ENCODE measurements around the gene STYXL1. TPM values are rescaled to one million over a fixed set of nuclear protein-coding genes. Genes with fewer than 3 reads are reported as not detected.
"Not testable (repeated sequence)": the region's sequence is repeated elsewhere in the genome, so short reads cannot be mapped to it uniquely, and the experiment has no call there.

The STYXL1 gene, protein sequence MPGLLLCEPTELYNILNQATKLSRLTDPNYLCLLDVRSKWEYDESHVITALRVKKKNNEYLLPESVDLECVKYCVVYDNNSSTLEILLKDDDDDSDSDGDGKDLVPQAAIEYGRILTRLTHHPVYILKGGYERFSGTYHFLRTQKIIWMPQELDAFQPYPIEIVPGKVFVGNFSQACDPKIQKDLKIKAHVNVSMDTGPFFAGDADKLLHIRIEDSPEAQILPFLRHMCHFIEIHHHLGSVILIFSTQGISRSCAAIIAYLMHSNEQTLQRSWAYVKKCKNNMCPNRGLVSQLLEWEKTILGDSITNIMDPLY
- 9.7 TPM for total RNA-seq
- long read RNA-seq, partial matches to known transcripts: 0 of 11 reads
- long read RNA-seq, other reads (novel, unspliced or antisense): 9 of 11 reads

DNA sequence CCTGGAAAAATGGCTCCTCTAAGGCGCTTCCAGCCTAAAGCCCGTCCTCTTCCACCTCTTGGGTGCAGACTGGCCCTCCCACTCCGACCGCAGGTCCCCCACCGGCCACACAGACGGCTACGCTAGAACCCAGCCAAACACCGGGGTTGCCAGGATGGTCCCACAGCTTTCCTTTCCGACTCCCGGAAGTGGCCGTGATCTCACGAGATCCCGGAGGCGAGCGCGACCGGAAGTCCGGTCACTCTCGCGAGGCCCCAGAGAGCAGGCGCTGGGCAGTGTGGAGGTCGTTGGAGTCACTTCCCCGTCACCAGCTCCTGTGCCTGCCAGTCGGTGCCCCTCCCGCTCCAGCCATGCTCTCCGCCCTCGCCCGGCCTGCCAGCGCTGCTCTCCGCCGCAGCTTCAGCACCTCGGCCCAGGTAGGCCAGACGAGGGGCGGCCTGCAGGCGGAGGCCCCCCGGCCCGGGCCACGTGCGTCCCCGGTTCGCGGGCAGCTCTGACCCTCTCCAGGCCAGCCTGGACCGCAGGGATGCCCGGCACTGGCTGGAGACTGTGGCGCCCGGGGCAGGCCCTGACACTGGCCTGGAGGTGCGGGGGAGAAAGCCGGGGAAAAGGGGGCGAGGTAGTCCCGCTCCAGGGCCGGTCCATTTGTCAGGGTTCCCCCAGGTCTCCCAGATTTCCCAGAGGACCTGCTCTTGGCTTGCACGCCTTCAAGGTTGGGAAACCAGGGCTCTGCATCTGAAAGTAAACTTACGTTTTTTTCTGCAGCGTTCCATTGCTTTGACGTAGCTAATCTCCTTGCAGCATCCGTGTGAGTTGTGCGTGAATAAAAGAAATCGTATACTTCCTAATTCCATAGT lies at the start of gene STYXL1, which contains the start of gene MDH2:
Gene STYXL1, minus strand, starts transcription at position 190 of the 857 bp plus-strand sequence. CDS start 17,477 bp downstream, outside the sequence.
Gene MDH2, plus strand, starts transcription at position 296 of the 857 bp plus-strand sequence. Its CDS starts 55 bp downstream, at position 351.
- DNase-seq (ENCODE audit: low spot score): peak; percentile 98

DNA sequence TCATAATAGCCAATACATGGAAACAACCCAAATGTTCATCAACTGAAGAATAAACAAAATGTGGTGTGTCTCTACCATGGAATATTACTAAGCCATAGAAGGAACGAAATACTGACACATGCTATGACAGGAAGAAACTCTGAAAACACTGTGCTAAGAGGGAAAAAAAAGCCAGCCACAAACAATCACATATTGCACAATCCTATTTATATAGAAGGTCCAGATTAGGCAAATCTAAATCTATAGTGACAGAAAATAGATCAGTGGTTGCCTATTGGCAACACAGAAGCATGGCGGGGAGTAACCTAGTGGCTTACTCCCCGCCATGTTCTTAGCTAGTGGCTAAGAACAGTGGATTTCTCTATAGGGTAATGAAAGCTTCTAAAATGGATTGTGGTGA lies 48.1 kb upstream of the STYXL1 start:
- no peak for DNase-seq (ENCODE audit: low spot score)

DNA sequence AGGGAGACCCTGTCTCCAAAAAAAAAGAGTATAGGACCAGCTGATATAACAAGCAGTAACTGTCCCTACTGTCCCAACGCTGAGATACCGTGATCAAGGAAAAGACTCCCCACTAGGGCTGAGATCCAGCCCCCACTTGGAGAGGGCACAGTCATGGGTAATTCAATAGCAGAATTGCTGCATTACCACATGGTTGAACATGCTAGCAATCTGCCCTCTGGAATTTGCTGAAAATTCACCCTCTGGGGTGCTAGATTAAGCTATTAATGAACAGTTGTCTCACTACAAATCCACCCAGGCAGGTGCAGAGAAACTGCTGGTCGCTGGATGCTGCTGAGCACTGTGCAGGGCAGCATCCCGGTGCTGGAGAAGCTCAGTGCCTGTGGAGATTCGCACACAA lies 46.5 kb upstream of the STYXL1 start:
- DNase-seq (ENCODE audit: low spot score): not testable (repeated sequence)

DNA sequence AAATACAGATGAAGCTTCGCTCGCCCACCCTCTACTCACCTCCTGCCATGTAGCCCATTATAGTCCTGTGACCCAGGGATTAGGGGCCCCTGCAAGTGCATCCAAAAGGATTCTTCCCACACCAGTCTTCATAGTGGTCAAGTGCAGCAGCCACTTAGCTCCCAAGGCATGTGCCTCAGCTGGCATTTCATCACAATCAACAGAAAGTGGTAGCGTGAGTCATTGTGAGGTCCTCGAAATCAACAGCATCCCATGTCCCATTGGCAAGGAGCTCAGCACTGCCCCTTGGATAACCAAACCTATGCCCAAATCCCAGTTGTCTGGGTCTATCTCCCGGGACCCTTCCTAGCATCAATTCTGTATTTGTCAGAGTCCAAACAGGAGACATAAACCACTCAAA lies 45.7 kb upstream of the STYXL1 start:
- not testable (repeated sequence) for DNase-seq (ENCODE audit: low spot score)

DNA sequence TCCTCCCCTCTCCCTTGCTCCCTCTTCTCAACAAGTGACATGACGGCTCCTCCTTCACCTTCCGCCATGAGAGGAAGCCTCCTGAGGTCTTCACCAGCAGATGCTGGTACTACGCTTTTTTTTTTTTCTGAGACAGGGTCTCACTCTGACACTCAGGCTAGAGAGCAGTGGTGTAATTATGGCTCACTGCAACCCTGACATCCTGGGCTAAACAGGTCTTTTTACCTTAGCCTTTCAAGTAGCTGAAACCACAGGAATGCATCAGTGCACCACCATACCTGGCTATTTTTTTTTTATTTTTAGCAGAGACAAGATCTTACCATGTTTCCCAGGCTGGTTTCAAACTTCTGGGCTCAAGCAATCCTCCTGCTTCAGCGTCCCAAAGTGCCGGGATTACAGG lies 43.7 kb upstream of the STYXL1 start:
- no peak for DNase-seq (ENCODE audit: low spot score)

DNA sequence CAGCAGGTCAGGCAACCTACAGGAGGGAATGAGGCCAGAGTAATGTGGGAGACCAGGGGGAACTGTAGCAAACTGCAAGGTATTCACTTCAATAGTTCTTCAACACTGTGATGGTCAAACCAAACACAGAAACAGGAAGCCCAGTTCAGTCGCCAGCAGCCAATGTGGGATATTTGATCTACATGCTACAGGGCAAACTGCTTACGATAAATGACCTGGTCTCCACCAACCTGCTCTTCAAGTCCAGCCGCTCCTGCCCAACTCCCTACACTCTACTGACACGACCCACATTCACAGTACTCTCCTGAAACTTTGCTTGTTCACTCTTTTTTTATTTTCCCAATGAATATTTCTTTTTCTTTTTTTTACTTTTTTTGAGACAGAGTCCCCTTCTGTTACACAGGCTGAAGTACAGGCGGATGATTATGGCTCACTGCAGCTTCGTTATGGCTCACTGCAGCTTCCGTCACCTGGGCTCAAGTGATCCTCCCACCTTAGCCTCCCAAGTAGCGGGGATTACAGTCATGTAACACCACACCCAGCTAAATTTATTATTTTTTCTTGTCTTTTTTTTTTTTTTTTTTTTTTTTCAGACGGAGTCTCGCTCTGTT lies 42.2 kb upstream of the STYXL1 start:
- DNase-seq (ENCODE audit: low spot score): no peak

DNA sequence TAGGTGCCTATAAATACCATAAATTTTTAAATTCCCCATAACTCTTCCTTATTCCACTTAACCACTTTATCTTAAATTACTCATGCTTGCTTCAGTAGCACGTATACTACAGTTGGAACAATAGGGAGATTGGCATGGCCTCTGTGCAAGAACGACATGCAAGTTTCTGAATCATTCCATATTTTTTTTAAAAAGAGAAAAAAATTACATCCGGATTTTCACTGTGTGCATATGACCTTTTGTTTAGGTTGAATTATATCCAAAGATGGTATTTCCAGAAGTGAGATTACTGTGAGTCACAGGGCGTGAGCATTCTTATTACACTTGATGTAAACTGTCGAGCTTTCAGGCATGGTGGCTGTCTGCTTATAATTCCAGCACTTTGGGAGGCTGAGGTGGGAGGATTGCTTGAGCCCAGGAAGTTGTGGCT lies 39.6 kb upstream of the STYXL1 start:
- not testable (repeated sequence) for DNase-seq (ENCODE audit: low spot score)

DNA sequence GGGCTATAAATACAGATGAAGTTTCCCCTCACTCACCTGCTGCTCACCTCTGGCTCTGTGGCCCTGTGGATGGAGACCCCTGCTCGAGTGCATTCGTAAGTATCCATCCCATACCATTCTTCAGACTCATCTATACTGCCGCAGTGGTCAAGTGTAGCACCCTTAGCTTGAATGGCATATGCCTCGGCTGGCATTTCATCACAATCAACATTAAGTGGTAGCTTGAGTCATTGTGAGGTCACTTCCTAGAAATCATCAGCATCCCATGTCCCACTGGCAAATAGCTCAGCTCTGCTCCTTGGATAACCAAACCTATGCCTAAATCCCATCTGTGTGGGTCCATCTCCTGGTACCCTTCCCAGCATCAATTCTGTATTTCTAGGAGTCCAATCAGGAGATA lies 38.3 kb upstream of the STYXL1 start:
- no peak for DNase-seq (ENCODE audit: low spot score)

DNA sequence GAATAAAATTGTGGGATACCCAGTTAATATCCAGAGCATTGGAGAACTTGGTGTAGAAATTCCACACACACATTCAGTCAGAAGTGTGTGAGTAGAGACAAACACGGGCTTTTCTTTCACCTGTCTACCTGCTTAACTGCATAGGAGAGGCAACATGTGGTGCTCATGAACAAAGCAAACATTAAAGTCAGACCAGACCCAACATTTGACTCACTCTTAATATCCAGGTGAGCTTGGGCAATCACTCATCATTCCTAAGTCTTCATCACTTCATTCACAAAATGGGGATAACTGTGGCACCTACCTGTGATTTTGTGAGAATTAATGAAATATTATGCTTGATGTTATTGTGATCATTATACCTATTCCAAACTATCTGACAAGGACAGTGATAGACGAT lies 36.3 kb upstream of the STYXL1 start:
- not testable (repeated sequence) for DNase-seq (ENCODE audit: low spot score)

DNA sequence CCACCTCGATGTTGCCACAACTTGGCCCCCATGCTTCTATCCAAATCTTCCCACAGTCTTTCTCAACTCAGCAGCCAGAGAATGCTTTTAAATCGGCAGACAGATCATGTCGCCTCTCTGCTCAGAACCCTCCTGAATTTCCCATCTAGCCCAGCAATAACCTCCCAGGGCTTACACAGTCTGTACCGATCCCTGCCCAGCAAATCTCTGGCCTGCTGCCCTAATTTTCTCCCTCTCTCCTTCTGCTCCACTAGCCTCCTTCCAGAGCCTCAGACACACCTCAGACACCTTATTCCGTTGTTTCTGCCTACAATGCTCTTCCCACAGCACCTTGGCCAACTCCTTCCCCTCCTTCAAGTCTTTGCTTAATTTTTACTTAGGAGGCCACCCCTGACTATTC lies 32.4 kb upstream of the STYXL1 start:
- DNase-seq (ENCODE audit: low spot score): no peak

DNA sequence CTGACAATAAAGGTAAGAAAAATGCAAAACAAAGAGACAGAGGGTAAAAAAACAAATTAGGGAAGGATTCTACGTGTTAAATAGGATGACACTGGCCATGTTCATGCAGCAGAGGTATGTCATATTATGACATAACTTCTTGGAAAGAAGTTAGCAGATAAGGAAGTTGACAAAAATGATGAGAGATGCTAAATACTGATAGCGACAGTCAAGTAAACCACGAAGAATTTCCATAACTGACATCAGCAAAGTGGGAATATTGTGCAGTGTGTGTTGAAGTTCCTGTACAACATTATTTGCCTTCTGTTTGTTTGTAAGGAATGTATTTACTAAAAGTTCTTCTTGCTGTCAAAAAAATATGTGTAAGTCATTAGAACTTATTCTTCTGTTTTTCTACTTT lies 29.6 kb upstream of the STYXL1 start:
- no peak for DNase-seq (ENCODE audit: low spot score)

DNA sequence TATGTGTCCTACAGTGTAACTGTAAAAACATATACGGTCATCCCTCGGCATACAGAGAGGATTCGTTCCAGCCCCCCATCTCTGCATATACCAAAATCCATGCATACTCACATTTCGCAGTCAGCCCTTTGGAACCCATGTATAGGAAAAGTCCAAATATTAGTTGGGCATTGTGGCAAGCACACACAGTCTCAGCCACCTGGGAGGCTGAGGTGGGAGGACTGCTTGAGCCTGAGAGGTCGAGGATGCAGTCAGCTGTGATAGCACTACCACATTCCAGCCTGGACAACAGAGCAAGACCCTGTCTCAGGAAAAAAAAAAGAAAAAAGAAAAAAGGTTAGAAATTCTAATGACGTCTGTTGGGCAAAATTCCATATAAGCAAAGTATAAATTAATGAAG lies 29.2 kb upstream of the STYXL1 start:
- DNase-seq (ENCODE audit: low spot score): no peak

DNA sequence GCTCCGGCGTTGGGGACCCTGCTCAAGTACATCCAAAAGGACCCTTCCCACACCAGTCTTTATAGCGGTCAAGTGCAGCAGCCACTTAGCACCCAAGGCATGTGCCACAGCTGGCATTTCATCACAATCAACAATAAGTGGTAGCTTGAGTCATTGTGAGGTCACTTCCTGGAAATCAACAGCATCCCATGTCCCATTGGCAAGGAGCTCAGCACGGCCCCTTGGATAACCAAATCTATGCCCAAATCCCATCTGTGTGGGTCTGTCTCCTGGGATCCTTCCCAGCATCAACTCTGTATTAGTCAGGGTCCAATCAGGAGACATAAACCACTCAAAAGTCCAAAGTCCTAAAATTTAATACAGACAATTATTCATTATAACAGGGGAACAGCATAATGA lies 27.2 kb upstream of the STYXL1 start:
- DNase-seq (ENCODE audit: low spot score): no peak

DNA sequence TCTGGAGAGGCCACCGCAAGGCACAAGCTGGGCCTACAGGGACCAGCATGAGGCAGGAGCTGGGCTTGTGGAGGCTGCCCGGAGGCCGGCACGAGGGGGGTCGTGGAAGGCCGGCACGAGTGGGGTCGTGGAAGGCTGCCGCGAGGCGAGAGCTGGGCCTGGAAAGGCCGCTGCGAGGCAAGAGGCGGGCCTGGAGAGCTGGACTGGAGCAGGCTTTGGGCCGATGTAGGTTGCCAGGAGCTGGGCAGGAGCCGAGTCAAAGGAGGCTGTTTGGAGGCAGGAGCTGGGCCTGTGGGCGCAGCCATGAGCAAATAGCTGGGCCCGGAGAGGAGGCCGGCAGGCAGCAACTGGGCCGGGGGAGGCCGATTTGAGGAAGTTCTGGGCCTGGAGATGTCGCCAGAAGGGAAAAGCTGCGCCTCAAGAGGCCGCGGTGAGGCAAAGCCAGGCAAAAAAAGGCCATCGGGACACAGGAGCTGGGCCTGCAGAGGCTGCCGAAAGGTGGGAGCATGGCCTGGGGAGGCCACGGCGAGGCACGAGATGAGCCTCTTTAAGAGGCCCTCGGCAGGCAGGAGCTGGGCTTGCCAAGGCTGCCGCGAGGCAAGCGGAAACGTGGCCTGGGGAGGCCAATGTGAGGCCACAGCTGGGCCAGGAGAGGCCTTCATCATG lies 26.6 kb upstream of the STYXL1 start:
- no peak for DNase-seq (ENCODE audit: low spot score)

DNA sequence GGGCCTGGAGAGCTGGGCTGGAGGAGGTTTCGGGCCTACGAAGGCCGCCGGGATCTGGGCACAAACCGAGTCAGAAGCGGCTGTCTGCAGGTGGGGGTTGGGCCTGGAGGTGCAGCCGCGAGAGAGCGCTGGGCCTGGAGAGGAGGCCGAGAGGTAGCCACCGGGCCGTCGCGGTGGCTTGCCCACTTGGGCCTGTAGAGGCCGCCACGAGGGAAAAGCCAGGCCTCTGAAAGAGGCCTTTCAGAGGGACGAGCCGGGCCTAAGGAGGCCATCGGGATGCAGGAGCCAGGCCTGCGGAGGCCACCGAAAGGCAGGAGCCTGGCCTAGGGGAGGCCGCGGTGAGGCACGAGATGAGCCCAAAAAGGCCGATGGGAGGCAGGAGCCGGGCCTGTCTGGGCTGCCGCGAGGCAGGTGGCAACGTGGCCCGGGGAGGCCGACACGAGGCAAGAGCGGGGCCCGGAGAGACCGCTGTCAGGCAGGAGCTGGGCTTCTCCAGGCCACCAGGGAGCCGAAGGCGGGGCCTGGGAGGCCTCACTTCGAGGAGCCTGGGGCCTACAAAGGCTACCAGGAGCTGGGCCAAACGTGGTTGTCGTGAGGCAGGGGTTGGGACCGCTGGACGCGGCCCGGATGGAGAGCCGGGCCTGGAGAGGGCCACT lies 25.7 kb upstream of the STYXL1 start:
- no peak for DNase-seq (ENCODE audit: low spot score)

DNA sequence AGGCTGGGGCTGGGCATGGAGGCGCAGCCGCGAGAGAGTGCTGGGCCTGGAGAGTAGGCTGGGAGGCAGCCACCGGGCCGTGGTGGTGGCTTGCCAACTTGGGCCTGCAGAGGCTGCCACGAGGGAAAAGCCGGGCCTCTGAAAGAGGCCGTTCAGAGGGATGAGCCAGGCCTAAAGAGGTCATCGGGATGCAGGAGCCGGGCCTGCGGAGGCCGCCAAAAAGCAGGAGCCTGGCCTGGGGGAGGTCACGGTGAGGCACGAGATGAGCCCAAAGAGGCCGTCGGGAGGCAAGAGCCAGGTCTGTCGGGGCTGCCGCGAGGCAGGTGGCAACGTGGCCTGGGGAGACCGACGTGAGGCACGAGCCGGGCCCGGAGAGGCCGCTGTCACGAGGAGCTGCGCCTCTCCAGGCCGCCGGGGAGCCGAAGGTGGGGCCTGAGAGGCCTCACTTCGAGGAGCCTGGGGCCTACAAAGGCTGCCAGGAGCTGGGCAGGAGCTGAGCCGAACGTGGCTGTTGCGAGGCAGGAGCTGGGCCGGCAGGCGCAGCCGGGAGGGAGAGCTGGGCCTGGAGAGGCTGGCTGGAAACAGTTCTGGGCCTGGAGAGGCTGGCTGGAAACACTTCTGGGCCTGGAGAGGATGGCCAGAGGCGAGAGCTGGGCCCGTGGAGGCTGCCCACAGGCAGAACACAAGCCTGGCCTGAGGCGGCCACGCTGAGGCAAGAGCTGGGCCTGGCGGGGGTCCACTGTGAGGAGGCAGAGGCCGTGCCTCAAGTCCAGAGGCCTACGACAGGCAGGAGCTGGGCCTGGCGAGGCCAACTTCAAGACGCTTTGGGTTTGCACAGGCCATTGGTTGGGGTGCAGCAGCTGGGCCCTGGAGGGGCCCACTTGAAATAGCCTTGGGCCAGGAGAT lies 24.7 kb upstream of the STYXL1 start:
- DNase-seq (ENCODE audit: low spot score): no peak

DNA sequence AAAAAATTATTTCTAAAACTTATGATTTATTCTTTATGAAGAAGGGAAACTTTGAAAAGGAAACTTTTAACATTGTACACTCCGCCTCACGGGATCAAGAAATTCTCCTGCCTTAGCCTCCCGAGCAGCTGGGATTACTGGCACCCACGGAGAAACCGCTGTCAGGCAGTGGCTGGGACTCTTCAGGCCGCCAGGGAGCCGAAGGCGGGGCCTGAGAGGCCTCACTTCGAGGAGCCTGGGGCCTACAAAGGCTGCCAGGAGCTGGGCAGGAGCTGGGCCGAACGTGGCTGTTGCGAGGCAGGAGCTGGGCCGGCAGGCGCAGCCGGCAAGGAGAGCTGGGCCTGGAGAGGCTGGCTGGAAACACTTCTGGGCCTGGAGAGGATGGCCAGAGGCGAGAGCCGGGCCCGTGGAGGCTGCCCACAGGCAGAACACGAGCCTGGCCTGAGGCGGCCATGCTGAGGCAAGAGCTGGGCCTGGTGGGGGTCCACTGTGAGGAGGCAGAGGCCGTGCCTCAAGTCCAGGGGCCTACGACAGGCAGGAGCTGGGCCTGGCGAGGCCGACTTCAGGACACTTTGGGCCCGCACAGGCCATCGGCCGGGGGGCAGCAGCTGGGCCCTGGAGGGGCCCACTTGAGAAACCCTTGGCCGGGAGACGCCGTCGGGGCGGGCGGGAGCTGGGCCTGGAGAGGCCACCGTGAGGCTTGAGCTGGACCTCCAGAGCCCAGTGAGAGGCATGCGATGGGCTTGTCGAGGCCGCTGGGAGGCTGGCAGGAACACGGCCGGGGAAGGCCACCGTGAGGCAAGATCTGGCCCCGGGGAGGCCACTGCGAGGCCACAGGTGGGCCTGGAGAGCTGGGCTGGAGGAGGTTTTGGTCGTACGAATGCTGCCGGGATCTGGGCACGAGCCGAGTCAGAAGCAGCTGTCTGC lies 23.8 kb upstream of the STYXL1 start:
- DNase-seq (ENCODE audit: low spot score): no peak

DNA sequence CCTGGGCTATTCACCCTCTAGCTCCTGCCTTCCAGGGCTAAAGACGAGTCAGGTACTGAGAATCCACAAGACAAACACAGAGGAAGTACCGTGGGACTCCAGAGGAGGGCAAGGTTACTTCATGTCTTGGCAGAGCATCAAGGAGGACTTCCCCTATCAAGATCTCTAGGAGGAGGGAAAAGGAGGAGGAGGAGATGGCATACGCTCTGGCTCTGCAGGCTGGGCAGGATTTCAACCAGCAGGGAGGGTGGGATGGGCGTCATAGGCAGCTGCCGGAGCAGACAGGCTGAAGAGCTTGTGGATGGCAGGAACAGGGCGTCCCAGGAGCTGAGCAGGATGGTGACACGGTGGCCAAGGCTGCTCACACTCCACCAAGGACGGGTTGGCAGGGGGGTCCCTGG lies 21.4 kb upstream of the STYXL1 start:
- no peak for DNase-seq (ENCODE audit: low spot score)
